ENCODE results near the gene PABPN1. TPM values are rescaled to one million over a fixed set of nuclear protein-coding genes. Genes with fewer than 3 reads are reported as not detected.

The PABPN1 gene
- total RNA-seq, 3 donors from 2014 or later = 157 to 185 (median 157) TPM

DNA sequence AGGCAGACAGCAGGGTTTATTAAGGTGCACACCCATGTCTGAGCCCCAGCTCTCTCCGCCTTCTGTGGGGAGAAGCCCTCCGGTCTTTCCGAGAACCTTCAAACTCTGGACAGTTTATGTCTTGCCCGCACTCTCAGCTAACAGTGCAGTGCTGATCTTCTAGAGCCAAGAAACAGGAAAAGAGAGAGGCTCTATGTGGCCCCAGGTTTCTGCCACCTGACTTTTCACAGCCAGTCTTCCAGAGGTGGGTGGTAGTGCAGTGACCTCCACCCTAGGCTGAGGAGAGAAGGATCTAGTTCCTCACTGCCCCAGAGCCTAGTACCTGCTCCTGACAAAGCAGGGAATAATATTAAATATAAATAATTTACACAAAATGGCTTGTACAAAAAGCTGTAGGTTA, 35.4 kb downstream of the PABPN1 start:
- TF ChIP-seq, protein P1, sequence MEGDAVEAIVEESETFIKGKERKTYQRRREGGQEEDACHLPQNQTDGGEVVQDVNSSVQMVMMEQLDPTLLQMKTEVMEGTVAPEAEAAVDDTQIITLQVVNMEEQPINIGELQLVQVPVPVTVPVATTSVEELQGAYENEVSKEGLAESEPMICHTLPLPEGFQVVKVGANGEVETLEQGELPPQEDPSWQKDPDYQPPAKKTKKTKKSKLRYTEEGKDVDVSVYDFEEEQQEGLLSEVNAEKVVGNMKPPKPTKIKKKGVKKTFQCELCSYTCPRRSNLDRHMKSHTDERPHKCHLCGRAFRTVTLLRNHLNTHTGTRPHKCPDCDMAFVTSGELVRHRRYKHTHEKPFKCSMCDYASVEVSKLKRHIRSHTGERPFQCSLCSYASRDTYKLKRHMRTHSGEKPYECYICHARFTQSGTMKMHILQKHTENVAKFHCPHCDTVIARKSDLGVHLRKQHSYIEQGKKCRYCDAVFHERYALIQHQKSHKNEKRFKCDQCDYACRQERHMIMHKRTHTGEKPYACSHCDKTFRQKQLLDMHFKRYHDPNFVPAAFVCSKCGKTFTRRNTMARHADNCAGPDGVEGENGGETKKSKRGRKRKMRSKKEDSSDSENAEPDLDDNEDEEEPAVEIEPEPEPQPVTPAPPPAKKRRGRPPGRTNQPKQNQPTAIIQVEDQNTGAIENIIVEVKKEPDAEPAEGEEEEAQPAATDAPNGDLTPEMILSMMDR (IDR thresholded peaks at IDR 0.05) = no peak
- ATAC-seq = no peak
- intact Hi-C loops (cut with DNase I, micrococcal nuclease) = no loop called here

DNA sequence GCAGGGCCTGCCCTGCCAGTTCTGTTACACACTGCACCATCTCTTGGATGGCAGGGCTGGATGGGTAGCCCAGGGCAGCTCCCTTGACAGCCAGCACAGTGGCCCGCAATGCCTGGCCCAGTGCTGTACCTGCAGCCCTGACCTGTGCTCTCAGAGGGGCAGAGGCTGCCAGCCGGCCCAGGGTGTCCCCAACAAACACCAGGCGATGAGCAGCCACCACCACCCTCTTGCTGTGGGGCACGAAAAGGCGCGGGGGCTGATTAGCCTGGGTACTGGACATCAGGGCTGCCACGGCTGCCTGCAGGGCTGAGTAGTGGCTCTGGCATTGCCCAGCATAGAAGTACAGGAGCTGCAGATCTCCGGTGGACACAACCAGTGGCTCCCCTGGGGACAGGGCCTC, 36.0 kb downstream of the PABPN1 start:
- intact Hi-C loops (cut with DNase I, micrococcal nuclease) = no loop called here
- H3K36me3 ChIP-seq (ENCODE audit: low read depth) = no peaks in the 10 kb centered on the region
- no peak for ATAC-seq
- no peak for DNase-seq
- TF ChIP-seq, protein P1 (IDR thresholded peaks at IDR 0.05) = no peak
- H3K9me3 ChIP-seq = no peaks in the 10 kb centered on the region
- peaks cover 6% of the 10 kb centered on the region for H3K4me1 ChIP-seq (ENCODE audit: low read depth)
- no peak overlapping the region for H3K4me3 ChIP-seq

More for the DNA sequence above, 35.4 kb downstream of the PABPN1 start:
- no peak overlapping the region for H3K4me3 ChIP-seq
- peaks cover 12% of the 10 kb centered on the region for H3K4me1 ChIP-seq (ENCODE audit: low read depth)
- no peaks in the 10 kb centered on the region for H3K36me3 ChIP-seq (ENCODE audit: low read depth)
- no peak for DNase-seq
- H3K9me3 ChIP-seq = no peaks in the 10 kb centered on the region

DNA sequence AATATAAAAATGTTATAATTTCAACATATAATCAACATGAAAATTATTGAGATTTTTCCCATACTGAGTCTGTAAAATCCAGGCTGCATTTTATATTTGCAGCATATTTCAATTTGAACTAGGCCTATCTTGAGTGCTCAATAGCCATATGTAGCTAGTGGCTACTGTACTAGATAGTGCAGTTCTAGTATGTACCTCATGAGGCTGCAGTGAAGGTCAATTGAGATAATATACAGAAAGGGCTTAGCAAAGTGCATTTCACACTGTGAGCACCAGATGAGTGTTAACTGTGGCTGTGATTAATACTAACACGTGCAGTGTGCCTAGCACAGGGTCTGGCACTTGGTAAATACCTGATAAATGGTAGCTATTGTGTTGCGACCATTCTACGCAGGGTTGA, 36.8 kb downstream of the PABPN1 start:
- H3K36me3 ChIP-seq (ENCODE audit: low read depth) = no peaks in the 10 kb centered on the region
- ATAC-seq = no peak
- no peaks in the 10 kb centered on the region for H3K4me1 ChIP-seq (ENCODE audit: low read depth)
- intact Hi-C loops (cut with DNase I, micrococcal nuclease) = no loop called here
- H3K9me3 ChIP-seq = no peaks in the 10 kb centered on the region
- H3K4me3 ChIP-seq = no peak overlapping the region
- TF ChIP-seq, protein P1 (IDR thresholded peaks at IDR 0.05) = no peak
- no peak for DNase-seq

DNA sequence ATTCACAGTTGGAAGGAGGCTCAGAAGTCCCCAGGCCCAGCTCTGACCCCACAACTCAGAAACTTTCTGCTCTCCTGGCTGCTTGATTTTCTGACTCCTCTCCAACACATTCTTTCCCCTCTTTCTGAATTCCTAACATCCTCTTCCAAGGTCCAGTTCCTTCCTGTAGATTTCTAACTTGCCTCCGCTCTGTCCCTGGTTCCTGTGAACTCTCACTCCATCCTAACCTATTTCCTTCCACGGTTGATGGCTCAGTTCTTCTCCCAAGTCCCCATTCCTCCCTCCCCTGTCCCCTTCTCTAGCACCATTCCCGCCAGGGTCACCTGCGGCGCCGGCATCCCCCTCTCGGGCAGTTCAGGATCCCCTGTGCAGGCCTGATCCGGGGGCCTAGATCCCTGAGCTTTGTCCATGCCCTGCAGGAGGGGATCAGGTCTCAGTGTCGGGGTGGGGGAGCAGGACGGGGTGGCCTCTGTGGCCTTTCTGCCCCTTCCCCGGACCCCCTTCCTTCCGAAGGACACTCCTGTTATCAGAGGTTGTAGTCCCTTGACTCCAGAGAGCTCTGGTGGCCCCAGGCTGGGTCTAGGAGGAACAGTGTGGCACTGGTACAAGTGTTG, 37.4 kb downstream of the PABPN1 start:
- ATAC-seq (no peak), DNase-seq (no peak)
- no peaks in the 10 kb centered on the region for H3K4me1 ChIP-seq (ENCODE audit: low read depth)
- no peaks in the 10 kb centered on the region for H3K36me3 ChIP-seq (ENCODE audit: low read depth)
- TF ChIP-seq, protein P1 (IDR thresholded peaks at IDR 0.05) = no peak
- H3K9me3 ChIP-seq = no peaks in the 10 kb centered on the region
- intact Hi-C loops (cut with DNase I, micrococcal nuclease) = no loop called here
- no peak overlapping the region for H3K4me3 ChIP-seq

DNA sequence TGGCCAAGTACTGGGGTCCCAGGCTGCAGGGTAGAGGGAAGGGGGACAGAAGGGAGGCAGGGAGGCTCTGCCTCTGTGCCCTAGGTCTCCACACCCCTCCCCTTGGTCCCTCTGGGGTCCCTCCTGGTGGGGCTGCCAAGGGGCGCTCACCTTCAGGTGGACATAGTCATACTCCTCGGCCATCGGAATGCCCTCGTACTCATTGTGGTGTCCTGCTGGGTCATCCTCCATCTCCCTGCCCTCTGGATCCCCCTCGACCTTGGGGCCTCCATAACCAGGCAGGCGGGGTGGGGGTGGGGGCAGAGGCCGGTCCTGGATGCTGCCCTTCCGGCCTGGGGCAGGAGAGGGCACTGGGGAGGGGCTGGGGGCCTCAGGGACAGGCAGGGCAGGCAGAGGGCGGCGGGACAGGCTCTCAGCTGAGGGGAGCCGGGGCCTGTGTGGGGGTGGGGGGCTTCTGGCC, 37.9 kb downstream of the PABPN1 start:
- DNase-seq = no peak
- no peak for ATAC-seq
- TF ChIP-seq, protein P1 (IDR thresholded peaks at IDR 0.05) = no peak

More for the DNA sequence above, 37.9 kb downstream of the PABPN1 start:
- intact Hi-C loops (cut with DNase I, micrococcal nuclease) = no loop called here
- H3K36me3 ChIP-seq (ENCODE audit: low read depth) = no peaks in the 10 kb centered on the region
- no peaks in the 10 kb centered on the region for H3K4me1 ChIP-seq (ENCODE audit: low read depth)
- no peaks in the 10 kb centered on the region for H3K9me3 ChIP-seq
- H3K4me3 ChIP-seq = no peak overlapping the region

All from mucosa of descending colon (tissue), 3 donors.